HepG2 (cell line): ENCODE data around the gene ITPK1. TPM values are rescaled to one million over a fixed set of nuclear protein-coding genes. Genes with fewer than 3 reads are reported as not detected.

Source experiments
- ATAC-seq: fragments of 200-7000 bp; cut with Tn5 transposase; 3 replicates; pipeline ENCODE4 v1.9.1; 2020; ENCODE audit warnings: mild to moderate bottlenecking, moderate library complexity
- BruUV-seq: library from RNA; stranded (reverse); fragments of 400-500 nt; replicated peaks from 2 replicates; lab custom pipeline; 2021; lab: Mats Ljungman, UMichigan
- CTCF ChIA-PET: fragments of 300-600 bp; formaldehyde crosslinking; extraction: SDS; loops from one replicate; lab custom pipeline; 2021; ENCODE audit warnings: low total read pairs, inconsistent platforms, low intra/inter-chr PET ratio; lab: Yijun Ruan, JAX
- POLR2A ChIA-PET: fragments of 350-600 bp; sonication (Branson Sonifier 250); formaldehyde crosslinking; loops from one replicate; lab custom pipeline; 2020; ENCODE audit warnings: antibody characterized with exemption, inconsistent platforms; lab: Yijun Ruan, JAX
- DNase-seq: peaks from one replicate; pipeline ENCODE4 v3.0.0-alpha.2; 2015; ENCODE audit warnings: low spot score
- FAIRE-seq: peaks from 3 replicates; lab custom pipeline; 2011; peaks lifted over from hg19 to GRCh38; lab: Jason Lieb, UNC
- H2AFZ ChIP-seq: one replicate; pipeline ENCODE4 v1.6.1; 2011; ENCODE audit warnings: low read length, inconsistent platforms
- H3K27ac ChIP-seq: fragments of 300-600 bp; 3 replicates; pipeline ENCODE4 v1.8.0; 2011; ENCODE audit warnings: mixed run types, mild to moderate bottlenecking, mixed read lengths, low read length, inconsistent platforms; ENCODE audit not compliant: insufficient read depth; ENCODE audit errors: extremely low read length
- H3K27me3 ChIP-seq, 2 experiments: fragments of 200-600 bp in 1 of 2; 2 replicates in 1 of 2; 3 replicates in 1 of 2; pipeline versions ENCODE4 v1.6.0 to v1.8.0; 2011; ENCODE audit warnings: low read length in 2 of 2, mild to moderate bottlenecking in 2 of 2, moderate library complexity in 2 of 2, inconsistent platforms in 1 of 2; ENCODE audit not compliant: insufficient read depth in 2 of 2, control insufficient read depth in 1 of 2
- H3K36me3 ChIP-seq, 2 experiments: fragments of 200-600 bp in 1 of 2; replicated peaks in 1 of 2; 2 replicates in 1 of 2; 3 replicates in 1 of 2; pipeline versions ENCODE4 v1.5.1 to v1.8.0; 2011; ENCODE audit warnings: low read length in 2 of 2, inconsistent platforms in 1 of 2; ENCODE audit not compliant: insufficient read depth in 2 of 2, control insufficient read depth in 1 of 2
- H3K4me1 ChIP-seq: 2 replicates; pipeline ENCODE4 v1.5.1; 2012; ENCODE audit warnings: low read length, inconsistent platforms; ENCODE audit not compliant: insufficient read depth
- H3K4me2 ChIP-seq: 2 replicates; pipeline ENCODE4 v1.6.0; 2011; ENCODE audit warnings: low read depth, low read length, inconsistent platforms
- H3K4me3 ChIP-seq, 3 experiments: fragments of 200-600 bp in 1 of 3; sonication (generic), shearing (Covaris generic) in 1 of 3; replicated peaks in 1 of 3; 2 replicates each; pipeline ENCODE4 v1.5.1; 2011 to 2016; ENCODE audit warnings: low read length in 3 of 3, inconsistent platforms in 2 of 3, low read depth in 2 of 3, mild to moderate bottlenecking in 2 of 3, control low read depth in 1 of 3, mixed read lengths in 1 of 3; ENCODE audit not compliant: insufficient read depth in 1 of 3
- H3K79me2 ChIP-seq: one replicate; pipeline ENCODE4 v1.6.1; 2011; ENCODE audit warnings: low read length, inconsistent platforms; ENCODE audit not compliant: insufficient read depth
- H3K9ac ChIP-seq: 2 replicates; pipeline ENCODE4 v1.6.0; 2011; ENCODE audit warnings: mild to moderate bottlenecking, low read depth, low read length, inconsistent platforms; ENCODE audit not compliant: insufficient read depth
- H3K9me3 ChIP-seq: 2 replicates; pipeline ENCODE4 v1.5.1; 2012; ENCODE audit warnings: mild to moderate bottlenecking, low read length
- H4K20me1 ChIP-seq: 2 replicates; pipeline ENCODE4 v1.6.0; 2011; ENCODE audit warnings: inconsistent platforms, mild to moderate bottlenecking, low read length, moderate library complexity; ENCODE audit not compliant: insufficient read depth
- ARID2 ChIP-seq: sonication (generic); formaldehyde crosslinking; IDR thresholded peaks from 2 replicates; pipeline ENCODE4 v1.8.1; 2022; ENCODE audit warnings: mild to moderate bottlenecking, missing genetic modification reagents, borderline replicate concordance
- ARNT ChIP-seq: fragments of 450-650 bp; IDR thresholded peaks from 2 replicates; pipeline ENCODE4 v1.6.1; 2017
- CBX5 ChIP-seq: sonication (generic); formaldehyde crosslinking; IDR thresholded peaks from 2 replicates; pipeline ENCODE4 v1.4.0; 2020; ENCODE audit warnings: missing genetic modification reagents, borderline replicate concordance
- FOXK1 ChIP-seq: sonication (generic); formaldehyde crosslinking; IDR thresholded peaks from 2 replicates; pipeline ENCODE4 v1.4.0; 2020; ENCODE audit warnings: low read depth, missing genetic modification reagents, borderline replicate concordance
- FOXK2 ChIP-seq: fragments of 450-650 bp; IDR thresholded peaks from 2 replicates; pipeline ENCODE4 v1.6.1; 2016
- GABPA ChIP-seq, 2 experiments: IDR thresholded peaks; 2 replicates each; pipeline ENCODE4 v1.6.1; 2011 to 2016; ENCODE audit warnings: low read depth in 2 of 2, low read length in 1 of 2, missing biosample characterization in 1 of 2, missing genetic modification characterization in 1 of 2
- HNRNPLL ChIP-seq: fragments of 200-400 bp; formaldehyde crosslinking; IDR thresholded peaks from 2 replicates; pipeline ENCODE4 v1.6.1; 2017; ENCODE audit warnings: mild to moderate bottlenecking, low read depth, low read length; ENCODE audit not compliant: poor library complexity, severe bottlenecking
- JUNB ChIP-seq: sonication (generic); formaldehyde crosslinking; IDR thresholded peaks from 2 replicates; pipeline ENCODE4 v1.8.0; 2022; ENCODE audit warnings: missing genetic modification reagents, mild to moderate bottlenecking, borderline replicate concordance
- MXD1 ChIP-seq: sonication (generic); formaldehyde crosslinking; IDR thresholded peaks from 2 replicates; pipeline ENCODE4 v1.4.0; 2020; ENCODE audit warnings: mild to moderate bottlenecking, missing genetic modification reagents
- PHF20 ChIP-seq: sonication (generic); formaldehyde crosslinking; IDR thresholded peaks from 2 replicates; pipeline ENCODE4 v1.5.0; 2020; ENCODE audit warnings: mild to moderate bottlenecking, missing genetic modification reagents
- RFXAP ChIP-seq: sonication (generic); formaldehyde crosslinking; IDR thresholded peaks from 2 replicates; pipeline ENCODE4 v1.4.0; 2020; ENCODE audit warnings: missing genetic modification reagents, borderline replicate concordance
- SRSF1 ChIP-seq: fragments of 200-400 bp; formaldehyde crosslinking; optimal IDR thresholded peaks from 2 replicates; pipeline ENCODE3; 2017; ENCODE audit warnings: mild to moderate bottlenecking, low read depth, low read length, moderate library complexity
- TAF1 ChIP-seq: sonication (generic); formaldehyde crosslinking; IDR thresholded peaks from 2 replicates; pipeline ENCODE4 v1.4.0; 2020; ENCODE audit warnings: missing genetic modification reagents
- ZBTB8A ChIP-seq: sonication (generic); formaldehyde crosslinking; IDR thresholded peaks from 2 replicates; pipeline ENCODE4 v1.4.0; 2020; ENCODE audit warnings: mild to moderate bottlenecking, low read depth, missing genetic modification reagents, borderline replicate concordance
- ZNF281 ChIP-seq: sonication (generic); formaldehyde crosslinking; IDR thresholded peaks from 2 replicates; pipeline ENCODE4 v1.4.0; 2020; ENCODE audit warnings: missing genetic modification reagents, borderline replicate concordance
- ZNF589 ChIP-seq: sonication (generic); formaldehyde crosslinking; conservative IDR thresholded peaks from 2 replicates; pipeline ENCODE4 v1.8.0; 2022; ENCODE audit warnings: mild to moderate bottlenecking, moderate library complexity, missing genetic modification reagents
- ZNF83 ChIP-seq: sonication (generic); formaldehyde crosslinking; IDR thresholded peaks from 2 replicates; pipeline ENCODE4 v1.4.0; 2020; ENCODE audit warnings: missing genetic modification reagents, mild to moderate bottlenecking, borderline replicate concordance
- ZSCAN20 ChIP-seq: sonication (generic); formaldehyde crosslinking; IDR thresholded peaks from 2 replicates; pipeline ENCODE4 v1.4.0; 2020; ENCODE audit warnings: missing genetic modification reagents, mild to moderate bottlenecking, borderline replicate concordance
- ZSCAN9 ChIP-seq: IDR thresholded peaks from 2 replicates; pipeline ENCODE4 v1.6.1; 2016; ENCODE audit warnings: borderline replicate concordance
- WGBS: methylation state at CpG from one replicate; pipeline ENCODE4 v1.1.6; 2017; ENCODE audit warnings: low lambda C conversion rate; 5-methylcytosine and 5-hydroxymethylcytosine counted together
- in situ Hi-C: cut with HindIII; loops from 2 replicates; pipeline ENCODE4 v1.10.0; 2017; ENCODE audit warnings: low pct_unique_long_range_greater_than_20kb; ENCODE audit not compliant: extremely low pct_ligation_motif_present
- intact Hi-C: fragments of 100-400 bp; cut with micrococcal nuclease; formaldehyde crosslinking; loops from one replicate; pipeline ENCODE4 v1.10.0; 2022; ENCODE audit not compliant: unreplicated experiment
- polyA plus RNA-seq, 8 experiments: library from polyadenylated mRNA; depleted of rRNA in 3 of 8; stranded (reverse) in 7 of 8; unstranded in 1 of 8; fragments of >200 nt; fragmentation: Illumina TruSeq in 4 of 8; extraction: Trizol in 4 of 8; gene quantifications; 2 replicates each; pipeline versions ENCODE4 v1.2.1 to v1.2.3, GENCODE V29; 2011 to 2016; ENCODE audit warnings: low read depth in 4 of 8, missing spikeins in 1 of 8, mixed read lengths in 1 of 8; ENCODE audit not compliant: insufficient read depth in 1 of 8
- total RNA-seq, 5 experiments: library from RNA; depleted of rRNA; stranded (reverse); fragments of >200 nt; fragmentation: Illumina TruSeq; extraction: Trizol; gene quantifications; 2 replicates each; pipeline ENCODE4 v1.2.3, GENCODE V29; 2016; ENCODE audit warnings: low read depth in 1 of 5
- TF ChIP-seq, protein P1 (sequence below): IDR thresholded peaks from 2 replicates; pipeline ENCODE4 v1.6.1; 2016; ENCODE audit warnings: missing genetic modification reagents, missing compliant biosample characterization

Gene ITPK1
- total and polyA plus RNA-seq, 2 of the 13 experiments (the other 11 are each of a cell fraction or from before 2014, with no cell fraction given): 20.5 to 47.5 TPM

GRCh38 chr14:92968291-92969020 is 147.3 kb downstream of the ITPK1 start (continued):
- TF ChIP-seq, protein P1, sequence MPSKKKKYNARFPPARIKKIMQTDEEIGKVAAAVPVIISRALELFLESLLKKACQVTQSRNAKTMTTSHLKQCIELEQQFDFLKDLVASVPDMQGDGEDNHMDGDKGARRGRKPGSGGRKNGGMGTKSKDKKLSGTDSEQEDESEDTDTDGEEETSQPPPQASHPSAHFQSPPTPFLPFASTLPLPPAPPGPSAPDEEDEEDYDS (CRISPR knock-in tag): no peak
- no peak for TF ChIP-seq RFXAP (CRISPR knock-in tag)
- TF ChIP-seq ZNF281 (CRISPR knock-in tag): no peak
- TF ChIP-seq GABPA (IDR thresholded peaks at IDR 0.05; ENCODE audit: low read depth, low read length): no peak
- no peak for TF ChIP-seq GABPA (CRISPR knock-in tag; IDR thresholded peaks at IDR 0.05; ENCODE audit: low read depth)
- TF ChIP-seq HNRNPLL: no peak
- no peak for TF ChIP-seq ZBTB8A (CRISPR knock-in tag)
- no peak for TF ChIP-seq JUNB (CRISPR knock-in tag)

GRCh38 chr14:92967346-92967926 is 148.3 kb downstream of the ITPK1 start:
- TF ChIP-seq PHF20 (CRISPR knock-in tag) (no peak), ARID2 (no peak), CBX5 (CRISPR knock-in tag) (no peak), ZSCAN20 (CRISPR knock-in tag) (no peak), MXD1 (CRISPR knock-in tag) (no peak), ZNF83 (no peak), FOXK2 (no peak), ZNF589 (CRISPR knock-in tag) (no peak), ARNT (no peak), SRSF1 (no peak), TAF1 (CRISPR knock-in tag) (no peak), FOXK1 (CRISPR knock-in tag) (no peak), ZSCAN9 (CRISPR knock-in tag) (no peak)
- Histone ChIP-seq H2AFZ (no peak overlapping the region), H3K27me3 (no peaks in the 10 kb centered on the region), H3K9me3 (no peaks in the 10 kb centered on the region), H3K9ac (no peak overlapping the region), H4K20me1 (no peaks in the 10 kb centered on the region), H3K36me3 (no peaks in the 10 kb centered on the region; a peak in 1 of 5 replicates), H3K27ac (no peak overlapping the region), H3K4me3 (no peak overlapping the region), H3K79me2 (no peaks in the 10 kb centered on the region), H3K4me1 (peaks cover 37% of the 10 kb centered on the region), H3K4me2 (no peak overlapping the region)
- no TSS peak for BruUV-seq
- 96% methylated on average over 2 of the region's 2 CpGs for WGBS
- in situ Hi-C loops (no loop called here), intact Hi-C loops (no loop called here)
- FAIRE-seq (no peak), DNase-seq (no peak), ATAC-seq (no peak)
- ChIA-PET POLR2A (no interaction called here), CTCF (no interaction called here)
